H9 (cell line): ENCODE measurements around the gene PTK7. TPM values are rescaled to one million over a fixed set of nuclear protein-coding genes. Genes with fewer than 3 reads are reported as not detected.

Source experiments
- DNase-seq: peaks from one replicate; pipeline ENCODE4 v3.0.0-alpha.2; 2017
- H2AFZ ChIP-seq: one replicate; pipeline ENCODE4 v1.6.1; 2013; ENCODE audit warnings: mild to moderate bottlenecking, low read length, control low read depth, moderate library complexity
- H2AK5ac ChIP-seq: 2 replicates; pipeline ENCODE4 v1.6.1; 2013; ENCODE audit warnings: low read length, control low read depth, mixed read lengths; ENCODE audit not compliant: insufficient read length
- H2BK120ac ChIP-seq: one replicate; pipeline ENCODE4 v1.6.1; 2013; ENCODE audit warnings: low read depth, mild to moderate bottlenecking, low read length, control low read depth, inconsistent platforms; ENCODE audit not compliant: poor library complexity, severe bottlenecking
- H2BK12ac ChIP-seq: 2 replicates; pipeline ENCODE4 v1.6.1; 2013; ENCODE audit warnings: low read length, control low read depth, mixed read lengths, low read depth; ENCODE audit not compliant: insufficient read length
- H2BK15ac ChIP-seq: 2 replicates; pipeline ENCODE4 v1.6.1; 2013; ENCODE audit warnings: low read depth, low read length, control low read depth
- H2BK20ac ChIP-seq: one replicate; pipeline ENCODE4 v1.6.1; 2013; ENCODE audit warnings: low read depth, mild to moderate bottlenecking, low read length, control low read depth, inconsistent platforms; ENCODE audit not compliant: poor library complexity, severe bottlenecking
- H2BK5ac ChIP-seq: 2 replicates; pipeline ENCODE4 v1.6.1; 2013; ENCODE audit warnings: low read length, control low read depth, mixed read lengths; ENCODE audit not compliant: insufficient read length
- H3K14ac ChIP-seq: 2 replicates; pipeline ENCODE4 v1.6.1; 2013; ENCODE audit warnings: low read length, control low read depth; ENCODE audit not compliant: insufficient read depth
- H3K18ac ChIP-seq: 2 replicates; pipeline ENCODE4 v1.6.1; 2013; ENCODE audit warnings: low read depth, mild to moderate bottlenecking, mixed read lengths, low read length, control low read depth; ENCODE audit not compliant: insufficient read length
- H3K23ac ChIP-seq: 2 replicates; pipeline ENCODE4 v1.6.1; 2013; ENCODE audit warnings: low read length, control low read depth, mixed read lengths, low read depth; ENCODE audit not compliant: insufficient read length
- H3K23me2 ChIP-seq: 2 replicates; pipeline ENCODE4 v1.6.1; 2013; ENCODE audit warnings: low read depth, mild to moderate bottlenecking, mixed read lengths, low read length, control low read depth; ENCODE audit not compliant: insufficient read length, poor library complexity, severe bottlenecking
- H3K27ac ChIP-seq: 2 replicates; pipeline ENCODE4 v1.5.1; 2013; ENCODE audit warnings: low read length, control low read depth, mixed read lengths, low read depth; ENCODE audit not compliant: insufficient read length
- H3K27me3 ChIP-seq: 2 replicates; pipeline ENCODE4 v1.6.1; 2013; ENCODE audit warnings: low read length, control low read depth, inconsistent platforms; ENCODE audit not compliant: insufficient read depth
- H3K4ac ChIP-seq: 2 replicates; pipeline ENCODE4 v1.6.1; 2013; ENCODE audit warnings: low read depth, mild to moderate bottlenecking, control low read depth, inconsistent platforms, low read length, moderate library complexity
- H3K4me1 ChIP-seq: 2 replicates; pipeline ENCODE4 v1.6.1; 2013; ENCODE audit warnings: low read length, control low read depth, inconsistent platforms; ENCODE audit not compliant: insufficient read depth
- H3K4me2 ChIP-seq: 2 replicates; pipeline ENCODE4 v1.6.1; 2013; ENCODE audit warnings: low read length, control low read depth, mixed read lengths; ENCODE audit not compliant: insufficient read length, insufficient read depth
- H3K56ac ChIP-seq: 2 replicates; pipeline ENCODE4 v1.6.1; 2013; ENCODE audit warnings: low read depth, mild to moderate bottlenecking, mixed read lengths, low read length, control low read depth; ENCODE audit not compliant: insufficient read length
- H3K79me1 ChIP-seq: 2 replicates; pipeline ENCODE4 v1.6.1; 2013; ENCODE audit warnings: low read depth, mild to moderate bottlenecking, moderate library complexity, low read length, control low read depth, inconsistent platforms; ENCODE audit not compliant: insufficient read depth, poor library complexity, severe bottlenecking
- H3K79me2 ChIP-seq: 2 replicates; pipeline ENCODE4 v1.6.1; 2013; ENCODE audit warnings: low read length, control low read depth, inconsistent platforms; ENCODE audit not compliant: insufficient read depth
- H3K9ac ChIP-seq: 2 replicates; pipeline ENCODE4 v1.6.1; 2013; ENCODE audit warnings: low read length, control low read depth, mixed read lengths; ENCODE audit not compliant: insufficient read length; ENCODE audit errors: extremely low read depth
- H3K9me3 ChIP-seq: one replicate; pipeline ENCODE4 v1.6.1; 2013; ENCODE audit warnings: low read depth, low read length, inconsistent platforms; ENCODE audit not compliant: control insufficient read depth
- H3T11ph ChIP-seq: one replicate; pipeline ENCODE4 v1.6.1; 2013; ENCODE audit warnings: mild to moderate bottlenecking, low read length, control low read depth, inconsistent platforms
- H4K20me1 ChIP-seq: one replicate; pipeline ENCODE4 v1.6.1; 2013; ENCODE audit not compliant: control insufficient read depth, insufficient read length, insufficient read depth
- H4K5ac ChIP-seq: 2 replicates; pipeline ENCODE4 v1.6.1; 2013; ENCODE audit warnings: low read depth, mild to moderate bottlenecking, mixed read lengths, low read length, control low read depth; ENCODE audit not compliant: insufficient read length
- H4K8ac ChIP-seq: replicated peaks from 2 replicates; pipeline ENCODE4 v1.6.1; 2013; ENCODE audit warnings: low read length, control low read depth, mixed read lengths, low read depth; ENCODE audit not compliant: insufficient read length
- H4K91ac ChIP-seq: 2 replicates; pipeline ENCODE4 v1.6.1; 2013; ENCODE audit warnings: low read depth, mild to moderate bottlenecking, moderate library complexity, mixed read lengths, low read length, control low read depth; ENCODE audit not compliant: insufficient read length
- H3K27ac Mint-ChIP-seq, 3 experiments: 2 replicates in 2 of 3; 3 replicates in 1 of 3; pipeline ENCODE4 v1.8.0; 2020 to 2021; ENCODE audit warnings: mixed read lengths in 3 of 3, mild to moderate bottlenecking in 1 of 3, moderate library complexity in 1 of 3
- H3K27me3 Mint-ChIP-seq: 2 replicates; pipeline ENCODE4 v1.8.0; 2021; ENCODE audit warnings: low read depth, mild to moderate bottlenecking, moderate library complexity, mixed read lengths
- H3K36me3 Mint-ChIP-seq, 3 experiments: 2 replicates in 2 of 3; 3 replicates in 1 of 3; pipeline ENCODE4 v1.8.0; 2020 to 2021; ENCODE audit warnings: low read depth in 3 of 3, mixed read lengths in 3 of 3; ENCODE audit not compliant: insufficient read depth in 1 of 3
- H3K4me1 Mint-ChIP-seq, 2 experiments: 2 replicates each; pipeline ENCODE4 v1.8.0; 2020; ENCODE audit warnings: mixed read lengths in 2 of 2
- H3K4me3 Mint-ChIP-seq, 2 experiments: 2 replicates in 1 of 2; 3 replicates in 1 of 2; pipeline ENCODE4 v1.8.0; 2020 to 2021; ENCODE audit warnings: mild to moderate bottlenecking in 2 of 2, mixed read lengths in 2 of 2, moderate library complexity in 1 of 2
- H3K9me3 Mint-ChIP-seq, 2 experiments: 2 replicates in 1 of 2; 3 replicates in 1 of 2; pipeline ENCODE4 v1.8.0; 2020; ENCODE audit warnings: mild to moderate bottlenecking in 2 of 2, mixed read lengths in 2 of 2, moderate library complexity in 1 of 2
- WGBS: extraction: QIAGEN DNeasy Blood & Tissue Kit; methylation state at CpG from one replicate; pipeline ENCODE4 v1.1.7; 2013; ENCODE audit warnings: missing lambda C conversion rate, low lambda C conversion rate, mixed read lengths; ENCODE audit not compliant: insufficient read length; ENCODE audit errors: extremely low coverage; 5-methylcytosine and 5-hydroxymethylcytosine counted together
- total RNA-seq: library from RNA; stranded (reverse); gene quantifications from 2 replicates; pipeline ENCODE4 v1.2.1, GENCODE V29; 2021
- TF ChIP-seq, protein P1 (sequence below): fragments of 200-600 bp; sonication (generic); conservative IDR thresholded peaks from 3 replicates; pipeline ENCODE4 v1.8.0; 2021; ENCODE audit warnings: antibody characterized with exemption, mild to moderate bottlenecking

Gene PTK7
- total RNA-seq, 1 experiment from 2014 or later: 128 TPM

GRCh38 chr6:43052842-43053544, 23.1 kb upstream of the PTK7 start:
- Histone ChIP-seq H3K4me1 (no peaks in the 10 kb centered on the region), H2AK5ac (no peak overlapping the region), H2BK15ac (no peak overlapping the region), H3K79me1 (no peaks in the 10 kb centered on the region), H3K4ac (no peak overlapping the region; the same call in 1 of the 2 replicates), H4K91ac (no peak overlapping the region), H4K5ac (no peak overlapping the region), H3K79me2 (0 out of 2 replicates have a peak, but pooled peaks cover 2% of the 10 kb centered on the region), H3K4me2 (peak overlapping the region; percentile 52), H4K8ac (no peak overlapping the region), H2AFZ (no peak overlapping the region), H3K27ac (no peak overlapping the region), H4K20me1 (no peaks in the 10 kb centered on the region), H3K14ac (peak overlapping the region; percentile 85), H2BK5ac (no peak overlapping the region), H3K23ac (no peak overlapping the region), H2BK12ac (no peak overlapping the region), H2BK120ac (no peak overlapping the region), H3K27me3 (no peaks in the 10 kb centered on the region), H2BK20ac (no peak overlapping the region), H3K23me2 (peaks cover 7% of the 10 kb centered on the region), H3K18ac (peak overlapping the region; percentile 52), H3K9me3 (no peaks in the 10 kb centered on the region), H3T11ph (no peak overlapping the region), H3K9ac (peak overlapping the region; percentile 72), H3K56ac (no peak overlapping the region)
- WGBS: no CpG with 5 or more reads among the region's 22 CpGs
- H3K27ac Mint-ChIP-seq: peak overlapping the region; percentile 88 to 98 (median 92)
- no peaks in the 10 kb centered on the region; the same call in 1 of the 2 replicates for H3K27me3 Mint-ChIP-seq
- peak overlapping the region; percentile 94 for H3K4me3 Mint-ChIP-seq
- TF ChIP-seq, protein P1, sequence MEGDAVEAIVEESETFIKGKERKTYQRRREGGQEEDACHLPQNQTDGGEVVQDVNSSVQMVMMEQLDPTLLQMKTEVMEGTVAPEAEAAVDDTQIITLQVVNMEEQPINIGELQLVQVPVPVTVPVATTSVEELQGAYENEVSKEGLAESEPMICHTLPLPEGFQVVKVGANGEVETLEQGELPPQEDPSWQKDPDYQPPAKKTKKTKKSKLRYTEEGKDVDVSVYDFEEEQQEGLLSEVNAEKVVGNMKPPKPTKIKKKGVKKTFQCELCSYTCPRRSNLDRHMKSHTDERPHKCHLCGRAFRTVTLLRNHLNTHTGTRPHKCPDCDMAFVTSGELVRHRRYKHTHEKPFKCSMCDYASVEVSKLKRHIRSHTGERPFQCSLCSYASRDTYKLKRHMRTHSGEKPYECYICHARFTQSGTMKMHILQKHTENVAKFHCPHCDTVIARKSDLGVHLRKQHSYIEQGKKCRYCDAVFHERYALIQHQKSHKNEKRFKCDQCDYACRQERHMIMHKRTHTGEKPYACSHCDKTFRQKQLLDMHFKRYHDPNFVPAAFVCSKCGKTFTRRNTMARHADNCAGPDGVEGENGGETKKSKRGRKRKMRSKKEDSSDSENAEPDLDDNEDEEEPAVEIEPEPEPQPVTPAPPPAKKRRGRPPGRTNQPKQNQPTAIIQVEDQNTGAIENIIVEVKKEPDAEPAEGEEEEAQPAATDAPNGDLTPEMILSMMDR: no peak
- peaks cover 31 to 59% (median 56%) of the 10 kb centered on the region in 3 experiments for H3K36me3 Mint-ChIP-seq
- peak; percentile 51 for DNase-seq
- H3K4me1 Mint-ChIP-seq: peaks cover 24 to 25% of the 10 kb centered on the region in 2 experiments
- H3K9me3 Mint-ChIP-seq: peaks cover 0 to 3% of the 10 kb centered on the region in 2 experiments; a peak in 1 of 5 replicates
